Heart left ventricle (tissue), 16 donors: ENCODE data around the gene ARL8A. TPM values are rescaled to one million over a fixed set of nuclear protein-coding genes. Genes with fewer than 3 reads are reported as not detected.

ENCODE experiments used
- ATAC-seq, 4 donors: fragments of 200-7000 bp; cut with Tn5 transposase; one replicate each; pipeline ENCODE4 v1.9.1; 2020 to 2022; ENCODE audit warnings: moderate library complexity in 4 of 4, mild to moderate bottlenecking in 3 of 4, moderate number of reproducible peaks in 1 of 4
- DNase-seq, 5 donors: peaks; one replicate each; pipeline ENCODE4 v3.0.0-alpha.2; 2020
- H3K27ac ChIP-seq, 12 donors: fragments of 200-600 bp; sonication (generic) in 4 of 12; one replicate each; pipeline versions ENCODE4 v1.5.0 to v1.8.0; 2016 to 2022; ENCODE audit warnings: mild to moderate bottlenecking in 2 of 12
- H3K27me3 ChIP-seq, 9 donors: fragments of 200-600 bp; sonication (generic) in 2 of 9; one replicate each; pipeline versions ENCODE4 v1.5.1 to v1.8.0; 2016 to 2022; ENCODE audit warnings: mild to moderate bottlenecking in 3 of 9
- H3K36me3 ChIP-seq, 9 donors: fragments of 200-600 bp; sonication (generic) in 2 of 9; one replicate each; pipeline versions ENCODE4 v1.5.0 to v1.8.0; 2018 to 2022; ENCODE audit warnings: mild to moderate bottlenecking in 2 of 9
- H3K4me1 ChIP-seq, 12 donors: fragments of 200-600 bp; sonication (generic) in 4 of 12; one replicate each; pipeline versions ENCODE4 v1.5.0 to v1.8.0; 2016 to 2022; ENCODE audit warnings: mild to moderate bottlenecking in 3 of 12
- H3K4me3 ChIP-seq, 12 donors: fragments of 200-600 bp; sonication (generic) in 4 of 12; one replicate each; pipeline versions ENCODE4 v1.5.0 to v1.8.0; 2017 to 2022; ENCODE audit warnings: mild to moderate bottlenecking in 9 of 12, moderate library complexity in 4 of 12
- H3K9me3 ChIP-seq, 12 donors: fragments of 200-600 bp; sonication (generic) in 4 of 12; one replicate each; pipeline versions ENCODE4 v1.5.0 to v1.8.0; 2016 to 2022; ENCODE audit warnings: mild to moderate bottlenecking in 1 of 12
- POLR2A ChIP-seq, 2 donors: fragments of 450-650 bp; IDR thresholded peaks; one replicate each; pipeline ENCODE4 v1.6.1; 2017; ENCODE audit warnings: antibody characterized with exemption in 2 of 2, mild to moderate bottlenecking in 2 of 2, moderate library complexity in 2 of 2
- WGBS, 4 donors: extraction: QIAGEN DNeasy Blood & Tissue Kit in 2 of 4; methylation state at CpG; one replicate each; pipeline versions ENCODE4 v1.1.5 to v1.1.7; 2013 to 2018; 5-methylcytosine and 5-hydroxymethylcytosine counted together
- intact Hi-C, 10 donors: fragments of 100-400 bp; cut with DNase I; formaldehyde crosslinking; loops; one replicate each; pipeline versions ENCODE4 v1.11.1 to v1.14.2; 2022
- polyA plus RNA-seq, 2 donors: library from polyadenylated mRNA; stranded (reverse); fragments of 200-250 nt; gene quantifications; one replicate each; pipeline ENCODE4 v1.2.3, GENCODE V29; 2013
- total RNA-seq, 9 donors: library from RNA; depleted of rRNA in 2 of 9; stranded (reverse); fragments of >200 nt in 2 of 9; fragmentation: NEBNext Ultra II Directional in 3 of 9; extraction: Animal tissue kit (Norgen Biotek cat#: 25700) in 3 of 9; gene quantifications; one replicate each; pipeline versions ENCODE4 v1.1.0 to v1.2.4, GENCODE V29; 2016 to 2023
- TF ChIP-seq, protein P1 (sequence below), 12 donors: fragments of 200-600 bp; sonication (generic) in 4 of 12; IDR thresholded peaks; one replicate each; pipeline versions ENCODE4 v1.5.0 to v1.8.0; 2018 to 2022; ENCODE audit warnings: antibody characterized with exemption in 12 of 12, mild to moderate bottlenecking in 5 of 12
- donor health status: ischemic (EF 13 %, LVEDD 7.1; RV severe dilation, severe dysfunction).
- donor health status: healthy with polysubstance abuse.
- donor health status: DM: no; HTN: yes; CAD: no.
- donor health status: DM: no; HTN: no; CAD: no.
- donor health status: ischemic (EF 25% LVEDD 6.9; RV normal size, moderate dysfunction).
- donor health status: ischemic (EF 25% LVEDD 5.7; RV mildly dilated, moderate dysfunction).
- donor health status: healthy.
- donor health status: DM: yes; HTN: yes; CAD: no.
- donor health status: ischemic (EF 35%, LVEDD 5.7; RV mildly dilated, moderate dysfunction).
- donor health status: nonischemic (EF 11% LVEDD 7.7; RV severe dilation, severe dysfunction).
- donor health status: DM: yes; HTN: yes; CAD: no.
- donor health status: PGD.
- donor health status: ischemic (EF 29% LVEDD 5.4; RV normal size, mild dysfunction).
- donor health status: nonischemic (EF 23%, LVEDD 6.1; RV moderate dilation, normal function).

The ARL8A gene
- total and polyA plus RNA-seq, 11 donors: 22.6 to 86.4 (median 73.3) TPM

DNA sequence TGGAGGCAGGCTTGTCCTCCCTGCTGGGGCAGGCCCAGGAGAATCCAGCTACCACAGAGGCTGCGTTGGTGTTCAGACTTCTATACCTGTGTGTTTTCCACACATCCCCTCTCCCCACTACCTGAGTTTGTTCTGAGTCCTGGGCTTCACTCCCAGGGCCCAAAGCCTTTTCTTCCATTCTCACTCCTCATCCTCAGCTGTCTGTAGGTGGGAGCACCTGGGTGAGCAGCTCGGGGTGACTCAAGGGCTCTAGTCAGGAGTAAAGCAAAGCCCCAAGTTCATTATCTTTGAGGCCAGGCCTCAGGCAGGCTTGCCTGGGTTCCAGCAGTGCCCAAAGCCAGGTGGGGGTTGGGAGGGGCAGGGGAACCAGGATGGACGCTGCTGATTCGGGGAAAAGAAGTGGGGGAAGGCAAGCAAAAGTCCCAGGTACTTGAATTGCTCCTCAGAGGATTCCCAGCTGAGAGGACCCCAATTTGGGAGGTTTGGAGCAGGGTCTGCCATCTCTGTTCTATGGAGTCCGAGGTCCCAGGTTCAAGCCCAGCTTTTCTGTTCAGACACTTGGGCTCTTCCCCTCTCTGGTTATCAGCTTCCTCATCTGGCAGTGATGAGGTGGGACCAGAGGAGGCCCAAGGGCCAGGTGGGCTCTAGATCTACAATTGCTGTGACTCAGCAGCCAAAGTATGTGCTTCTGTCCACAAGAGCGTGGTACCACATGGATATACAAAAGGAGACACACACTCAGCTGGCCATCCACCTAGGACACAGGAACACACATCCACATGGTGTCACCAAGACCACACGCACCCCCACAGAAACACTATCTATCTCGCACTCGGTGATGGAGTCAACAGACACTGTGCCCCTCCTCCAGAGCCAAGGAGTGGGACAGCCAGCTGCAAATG is 21.7 kb upstream of the ARL8A start:
- Histone ChIP-seq H3K36me3 (no peaks in the 10 kb centered on the region), H3K27ac (no peak overlapping the region), H3K4me3 (no peak overlapping the region), H3K9me3 (no peaks in the 10 kb centered on the region), H3K27me3 (no peaks in the 10 kb centered on the region), H3K4me1 (peaks cover 0 to 43% (median 0%) of the 10 kb centered on the region in 12 donors)
- TF ChIP-seq POLR2A (IDR thresholded peaks at IDR 0.05): no peak
- TF ChIP-seq, protein P1, sequence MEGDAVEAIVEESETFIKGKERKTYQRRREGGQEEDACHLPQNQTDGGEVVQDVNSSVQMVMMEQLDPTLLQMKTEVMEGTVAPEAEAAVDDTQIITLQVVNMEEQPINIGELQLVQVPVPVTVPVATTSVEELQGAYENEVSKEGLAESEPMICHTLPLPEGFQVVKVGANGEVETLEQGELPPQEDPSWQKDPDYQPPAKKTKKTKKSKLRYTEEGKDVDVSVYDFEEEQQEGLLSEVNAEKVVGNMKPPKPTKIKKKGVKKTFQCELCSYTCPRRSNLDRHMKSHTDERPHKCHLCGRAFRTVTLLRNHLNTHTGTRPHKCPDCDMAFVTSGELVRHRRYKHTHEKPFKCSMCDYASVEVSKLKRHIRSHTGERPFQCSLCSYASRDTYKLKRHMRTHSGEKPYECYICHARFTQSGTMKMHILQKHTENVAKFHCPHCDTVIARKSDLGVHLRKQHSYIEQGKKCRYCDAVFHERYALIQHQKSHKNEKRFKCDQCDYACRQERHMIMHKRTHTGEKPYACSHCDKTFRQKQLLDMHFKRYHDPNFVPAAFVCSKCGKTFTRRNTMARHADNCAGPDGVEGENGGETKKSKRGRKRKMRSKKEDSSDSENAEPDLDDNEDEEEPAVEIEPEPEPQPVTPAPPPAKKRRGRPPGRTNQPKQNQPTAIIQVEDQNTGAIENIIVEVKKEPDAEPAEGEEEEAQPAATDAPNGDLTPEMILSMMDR (IDR thresholded peaks at IDR 0.05): no peak
- WGBS, 4 donors: 86 to 96% (median 94%) methylated on average over 8 to 9 of the region's 9 CpGs
- ATAC-seq: no peak
- DNase-seq: no peak
- intact Hi-C loops: loop anchor here in 1 of 10 donors (5.0 kb wide), 1 partner anchor 541 kb away; no protein-coding TSS in a partner anchor

DNA sequence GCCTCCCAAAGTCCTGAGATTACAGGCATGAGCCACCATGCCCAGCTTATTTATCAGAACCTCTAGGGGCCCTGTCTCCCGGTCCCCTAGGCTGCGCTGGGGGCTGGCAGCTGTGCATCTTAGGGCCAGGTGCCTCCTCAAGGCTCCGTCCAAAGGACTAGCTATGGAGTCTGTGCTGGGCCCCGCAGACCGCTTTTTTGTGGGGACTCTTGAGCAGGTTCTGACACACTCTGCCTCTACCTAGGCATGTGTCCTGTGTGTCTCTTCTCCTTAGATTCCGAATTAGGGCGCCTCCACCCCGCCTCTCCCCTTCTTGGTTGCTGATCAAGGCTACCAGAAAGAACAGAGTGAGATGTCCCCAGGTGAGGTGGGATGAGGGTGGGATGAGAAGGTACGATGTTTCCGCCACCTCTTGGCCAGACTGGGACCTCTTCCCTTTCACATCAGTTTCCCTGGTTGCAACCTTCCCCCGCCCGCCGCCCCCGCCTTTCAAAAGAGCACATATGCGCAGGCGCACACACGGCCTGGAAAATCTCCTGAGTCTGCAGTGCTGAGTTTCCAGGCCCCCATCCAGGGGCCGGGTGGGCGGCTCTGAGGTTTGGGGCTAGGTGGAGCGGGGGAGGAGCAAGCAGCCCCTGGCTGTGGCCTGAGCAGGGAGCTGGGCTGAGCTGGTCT is 20.9 kb upstream of the ARL8A start:
- Histone ChIP-seq H3K4me1 (peaks cover 0 to 50% (median 0%) of the 10 kb centered on the region in 12 donors), H3K36me3 (no peaks in the 10 kb centered on the region), H3K9me3 (no peaks in the 10 kb centered on the region), H3K27me3 (no peaks in the 10 kb centered on the region), H3K27ac (peak overlapping the region in 1 of 12 donors; percentile 62), H3K4me3 (peak overlapping the region in 1 of 12 donors; percentile 12)
- WGBS, 4 donors: 87 to 91% (median 89%) methylated on average over 20 of the region's 20 CpGs
- DNase-seq: no peak
- intact Hi-C loops: loop anchor here in 1 of 10 donors (5.0 kb wide), 1 partner anchor 542 kb away; no protein-coding TSS in a partner anchor
- no peak for ATAC-seq
- TF ChIP-seq, protein P1 (IDR thresholded peaks at IDR 0.05): no peak
- no peak for TF ChIP-seq POLR2A (IDR thresholded peaks at IDR 0.05)

DNA sequence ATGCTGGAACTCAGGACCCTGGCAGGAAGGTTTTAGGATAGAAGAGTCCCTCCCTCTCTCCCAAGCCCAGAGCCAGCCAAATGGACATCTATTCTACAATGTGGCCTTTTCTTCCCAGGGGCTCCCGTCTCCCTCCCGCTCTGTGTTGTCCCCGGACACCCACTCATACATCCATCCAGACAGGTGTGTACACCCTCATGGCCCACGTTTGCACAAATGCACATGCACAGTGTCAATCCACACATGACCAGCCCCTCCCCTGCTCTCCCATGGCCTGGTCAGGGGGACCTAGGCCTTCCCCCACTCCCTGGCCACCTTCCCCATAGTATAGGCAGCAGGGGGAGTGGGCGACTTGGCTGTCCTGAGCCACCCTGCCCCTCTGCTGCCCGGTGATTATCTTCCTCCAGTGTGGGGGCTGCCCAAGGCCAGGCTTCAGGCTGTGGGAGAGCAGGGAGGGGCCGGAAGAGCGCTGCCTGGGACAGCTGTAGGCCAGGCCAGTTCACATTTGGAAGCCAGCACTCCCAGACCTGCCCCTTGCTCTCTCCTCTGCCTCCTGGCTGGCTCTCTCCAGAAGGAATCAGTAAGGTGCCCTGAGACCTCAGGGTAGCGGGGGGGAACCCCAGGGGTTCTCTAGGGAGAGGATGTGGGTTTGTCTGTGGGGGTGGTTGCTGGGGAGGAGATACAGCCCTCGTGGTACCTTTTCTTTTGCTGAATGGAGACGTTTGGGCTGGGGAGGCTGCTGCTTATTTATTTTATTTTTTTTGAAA is 19.9 kb upstream of the ARL8A start:
- no peaks in the 10 kb centered on the region for H3K9me3 ChIP-seq
- H3K27me3 ChIP-seq: no peaks in the 10 kb centered on the region
- peak overlapping the region in 1 of 12 donors; percentile 62 for H3K27ac ChIP-seq
- TF ChIP-seq POLR2A (IDR thresholded peaks at IDR 0.05): no peak
- TF ChIP-seq, protein P1 (IDR thresholded peaks at IDR 0.05): no peak
- H3K4me1 ChIP-seq: peaks cover 0 to 59% (median 0%) of the 10 kb centered on the region in 12 donors
- WGBS, 4 donors: 71 to 77% (median 74%) methylated on average over 7 to 11 of the region's 11 CpGs
- intact Hi-C loops: loop anchor here in 1 of 10 donors (5.0 kb wide), 1 partner anchor 543 kb away; no protein-coding TSS in a partner anchor
- DNase-seq: peak in 1 of 5 donors; percentile 60
- ATAC-seq: peak in 2 of 4 donors; percentile 11 to 18
- H3K4me3 ChIP-seq: no peak overlapping the region
- H3K36me3 ChIP-seq: no peaks in the 10 kb centered on the region
